Tibial nerve (tissue), 4 donors: ENCODE measurements around the gene FAM47C. TPM values are rescaled to one million over a fixed set of nuclear protein-coding genes. Genes with fewer than 3 reads are reported as not detected.

Experiments
- DNase-seq, 2 donors: peaks; one replicate each; pipeline ENCODE4 v3.0.0-alpha.2; 2019; ENCODE audit warnings: low spot score in 2 of 2
- H3K27ac ChIP-seq, 4 donors: fragments of 200-600 bp; sonication (generic) in 3 of 4; one replicate each; pipeline ENCODE4 v1.5.1; 2017 to 2019; ENCODE audit warnings: mild to moderate bottlenecking in 1 of 4
- H3K27me3 ChIP-seq, 2 donors: fragments of 200-600 bp; sonication (generic) in 1 of 2; one replicate each; pipeline versions ENCODE4 v1.5.1 to v1.6.0; 2017 to 2019
- H3K36me3 ChIP-seq, 3 donors: fragments of 200-600 bp; sonication (generic); one replicate each; pipeline ENCODE4 v1.5.1; 2018 to 2019
- H3K4me1 ChIP-seq, 4 donors: fragments of 200-600 bp; sonication (generic) in 3 of 4; one replicate each; pipeline ENCODE4 v1.5.1; 2017 to 2019
- H3K4me3 ChIP-seq, 4 donors: fragments of 200-600 bp; sonication (generic) in 3 of 4; one replicate each; pipeline ENCODE4 v1.5.1; 2017 to 2019; ENCODE audit warnings: mild to moderate bottlenecking in 1 of 4, moderate library complexity in 1 of 4
- H3K9me3 ChIP-seq, 4 donors: fragments of 200-600 bp; sonication (generic) in 3 of 4; one replicate each; pipeline ENCODE4 v1.5.1; 2017 to 2019
- CTCF ChIP-seq, 5 experiments: fragments of 200-600 bp in 3 of 5; fragments of 450-650 bp in 2 of 5; sonication (generic) in 3 of 5; IDR thresholded peaks; one replicate each; pipeline ENCODE4 v1.5.1; 2016 to 2019; ENCODE audit warnings: antibody characterized with exemption in 5 of 5, mild to moderate bottlenecking in 3 of 5, moderate library complexity in 2 of 5
- EP300 ChIP-seq, 2 donors: sonication (generic); formaldehyde crosslinking; IDR thresholded peaks; one replicate each; pipeline ENCODE4 v1.6.1; 2017; ENCODE audit warnings: antibody characterized with exemption in 2 of 2, mild to moderate bottlenecking in 1 of 2
- POLR2A ChIP-seq, 2 donors: fragments of 450-650 bp; IDR thresholded peaks; one replicate each; pipeline ENCODE4 v1.6.1; 2017; ENCODE audit warnings: antibody characterized with exemption in 2 of 2, mild to moderate bottlenecking in 2 of 2, moderate library complexity in 2 of 2
- WGBS, 2 donors: methylation state at CpG; one replicate each; pipeline ENCODE4 v1.1.5; 2018; 5-methylcytosine and 5-hydroxymethylcytosine counted together
- total RNA-seq, 4 donors: library from RNA; depleted of rRNA; stranded (reverse); fragments of >200 nt; gene quantifications; one replicate each; pipeline ENCODE4 v1.1.0, GENCODE V29; 2016

The FAM47C gene
- total RNA-seq, 4 donors from 2014 or later = not detected

GRCh38 chrX:37060999-37061398, 52.8 kb downstream of the FAM47C start:
- Histone ChIP-seq H3K4me1 (no peaks in the 10 kb centered on the region), H3K27ac (no peak overlapping the region), H3K9me3 (no peaks in the 10 kb centered on the region), H3K36me3 (no peaks in the 10 kb centered on the region), H3K4me3 (no peak overlapping the region), H3K27me3 (no peaks in the 10 kb centered on the region)
- DNase-seq = no peak
- TF ChIP-seq EP300 (IDR thresholded peaks at IDR 0.05) = no peak
- TF ChIP-seq POLR2A (IDR thresholded peaks at IDR 0.05) = no peak
- TF ChIP-seq CTCF (IDR thresholded peaks at IDR 0.05) = peak in 3 of 5 experiments; percentile 12 to 42 (median 20)
- WGBS, 2 donors = 0 to 1% methylated on average over 3 of the region's 3 CpGs
